ENCODE data around the gene VGF. TPM values are rescaled to one million over a fixed set of nuclear protein-coding genes. Genes with fewer than 3 reads are reported as not detected.

Gene VGF
- total RNA-seq, result 0.83 and 0.87 TPM in 2 replicates

GRCh38 chr7:101165075-101165957 is at the start of gene VGF:
Gene VGF, minus strand, starts transcription at chr7:101165569. Its CDS starts 726 bp downstream, at chr7:101164843.

GRCh38 chr7:101200862-101201599 is 35.7 kb upstream of the VGF start, which contains the start of gene MOGAT3:
Gene MOGAT3, minus strand, starts transcription at chr7:101201036. Its CDS starts 182 bp downstream, at chr7:101200854.

GRCh38 chr7:101180130-101180755 is 14.9 kb upstream of the VGF start, which contains the start of gene NAT16:
Gene NAT16, minus strand, starts transcription at chr7:101180293. Its CDS starts 5,486 bp downstream, at chr7:101174807.

GRCh38 chr7:101153969-101154692 is 11.2 kb downstream of the VGF start, which contains the start of gene AP1S1:
Gene AP1S1, plus strand, starts transcription at chr7:101154476. Its CDS starts 39 bp downstream, at chr7:101154515.

GRCh38 chr7:101126651-101127459 is 38.5 kb downstream of the VGF start, which contains the start of gene SERPINE1:
Gene SERPINE1, plus strand, starts transcription at chr7:101127104. Its CDS starts 1,290 bp downstream, at chr7:101128394.

Other genes with a start within 250 kb of the VGF start
- gene MUC3A, start 216.0 kb downstream of the VGF start, total RNA-seq, result not detected in 2 replicates
- 0.50 and 0.87 TPM in 2 replicates for gene MUC12, start 196.0 kb downstream of the VGF start, total RNA-seq
- gene MUC17, start 145.5 kb downstream of the VGF start, total RNA-seq, result under 0.01 TPM in 1 of 2 replicates, not detected in the other
- 14.7 and 24.5 TPM in 2 replicates for gene TRIM56, start 80.1 kb downstream of the VGF start, total RNA-seq
- 123 and 260 TPM in 2 replicates for gene SERPINE1, start 38.5 kb downstream of the VGF start, total RNA-seq
- 193 and 199 TPM in 2 replicates for gene AP1S1, start 11.1 kb downstream of the VGF start, total RNA-seq
- gene NAT16, start 14.7 kb upstream of the VGF start, total RNA-seq, result not detected in 2 replicates
- not detected in 2 replicates for gene MOGAT3, start 35.5 kb upstream of the VGF start, total RNA-seq
- 99.5 and 155 TPM in 2 replicates for gene PLOD3, start 52.0 kb upstream of the VGF start, total RNA-seq
- gene ZNHIT1, start 52.6 kb upstream of the VGF start, total RNA-seq, result 78.4 and 89.0 TPM in 2 replicates
- 4.4 and 5.8 TPM in 2 replicates for gene CLDN15, start 72.2 kb upstream of the VGF start, total RNA-seq
- gene FIS1, start 79.5 kb upstream of the VGF start, total RNA-seq, result 130 and 262 TPM in 2 replicates
- 26.2 and 26.8 TPM in 2 replicates for gene IFT22, start 156.2 kb upstream of the VGF start, total RNA-seq
- gene COL26A1, start 197.3 kb upstream of the VGF start, total RNA-seq, result not detected in 2 replicates